Middle frontal gyrus (tissue), 1 donor: ENCODE results near the gene NCOA6.

Experiments
- DNase-seq: peaks from one replicate; pipeline ENCODE4 v3.0.0-alpha.2; 2015; ENCODE audit warnings: low spot score; ENCODE audit errors: extremely low spot score

The NCOA6 gene

DNA sequence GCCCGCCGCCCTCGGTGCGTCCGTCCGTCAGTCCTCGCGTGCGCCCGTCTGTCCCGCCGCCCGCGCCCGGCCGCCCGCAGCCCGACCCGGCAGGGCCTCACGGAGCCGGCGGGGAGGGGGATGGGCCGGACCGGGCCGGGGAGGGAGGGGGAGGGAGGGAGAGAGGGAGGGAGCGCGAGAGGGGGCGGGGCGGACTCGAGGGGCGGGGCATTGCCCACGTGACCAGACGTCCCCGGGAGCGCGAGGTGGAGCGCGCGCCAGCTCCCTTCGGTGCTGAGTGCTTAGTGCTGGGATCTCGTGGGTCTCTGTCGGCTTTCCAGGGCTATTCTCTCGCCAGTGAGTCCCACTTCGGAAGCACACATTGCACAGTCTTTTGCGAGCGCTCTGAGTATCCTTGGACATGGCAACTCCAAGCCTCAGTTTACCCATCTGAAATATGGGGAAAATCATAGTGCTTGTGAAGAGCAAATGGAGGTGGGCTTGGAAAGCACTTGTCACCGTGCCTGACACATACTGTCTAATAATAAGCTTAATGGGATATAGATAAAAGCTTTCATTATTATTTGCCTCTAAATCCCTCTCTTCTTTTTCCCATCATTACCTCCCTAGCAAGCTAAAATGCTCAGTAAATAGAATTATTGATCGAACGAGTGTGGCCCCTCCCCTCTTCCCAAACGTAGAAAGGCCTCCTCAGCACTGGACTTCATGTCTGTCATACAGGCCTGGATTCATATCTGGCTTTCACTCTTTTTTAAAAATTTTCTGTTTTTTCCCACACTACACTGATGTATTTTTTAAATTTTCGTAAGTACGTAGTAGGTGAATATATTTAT lies at the start of gene NCOA6:
NCOA6 (minus strand) TSS at position 122 of the 833 bp plus-strand sequence. CDS start 43,296 bp downstream, outside the sequence.
- DNase-seq, result peak; percentile 59

DNA sequence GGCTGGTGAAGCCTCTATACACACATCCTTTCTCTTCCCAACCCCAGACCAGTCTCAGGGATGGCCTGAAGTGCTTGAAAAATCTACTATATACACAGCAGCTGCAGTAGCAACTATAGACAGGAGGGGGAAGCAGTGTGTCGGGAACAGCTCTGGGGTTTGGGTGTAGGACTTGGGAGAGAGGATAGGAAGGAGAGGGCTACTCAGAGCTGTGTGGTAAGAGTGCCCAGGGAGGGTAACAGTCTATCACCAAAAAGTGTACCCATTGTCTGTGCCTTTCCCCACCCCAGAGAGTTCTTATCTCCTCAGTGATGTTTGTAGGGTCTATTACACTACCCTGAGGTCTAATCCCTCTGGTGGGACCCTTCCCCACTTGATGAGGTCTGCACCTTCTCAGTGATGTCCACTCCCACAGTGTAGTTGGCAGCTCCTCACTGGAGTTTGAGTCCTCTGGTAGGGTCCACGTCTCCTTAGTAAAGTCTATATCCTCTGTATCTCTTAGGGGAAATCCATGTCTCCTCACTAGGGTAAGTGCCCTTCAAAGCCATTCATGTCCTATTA lies 48.7 kb upstream of the NCOA6 start:
- peak; percentile 58 for DNase-seq

DNA sequence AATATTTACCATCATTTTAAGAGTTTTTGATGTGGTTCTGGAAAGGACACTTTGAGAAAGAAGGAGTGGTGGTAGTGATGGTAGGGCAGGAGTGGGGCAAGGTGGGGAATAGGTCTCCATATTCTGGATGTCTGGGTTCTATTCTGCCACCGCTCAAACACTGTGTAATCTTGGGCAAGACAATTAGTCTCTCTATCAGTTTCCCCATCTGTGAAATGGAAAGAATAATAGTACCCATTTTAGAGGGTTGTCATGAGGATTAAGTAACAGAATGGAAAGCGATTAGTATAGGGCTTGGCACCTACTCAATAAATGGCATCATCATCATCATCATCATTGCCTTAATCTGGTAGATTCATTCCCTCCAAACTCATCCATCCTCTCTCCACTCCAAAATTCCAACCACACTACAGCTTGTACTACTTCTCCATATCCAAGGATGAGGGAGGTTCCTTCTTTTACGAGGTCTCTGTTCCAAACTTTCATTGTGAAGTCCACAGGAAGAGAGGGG lies 48.2 kb upstream of the NCOA6 start:
- DNase-seq, result no peak

DNA sequence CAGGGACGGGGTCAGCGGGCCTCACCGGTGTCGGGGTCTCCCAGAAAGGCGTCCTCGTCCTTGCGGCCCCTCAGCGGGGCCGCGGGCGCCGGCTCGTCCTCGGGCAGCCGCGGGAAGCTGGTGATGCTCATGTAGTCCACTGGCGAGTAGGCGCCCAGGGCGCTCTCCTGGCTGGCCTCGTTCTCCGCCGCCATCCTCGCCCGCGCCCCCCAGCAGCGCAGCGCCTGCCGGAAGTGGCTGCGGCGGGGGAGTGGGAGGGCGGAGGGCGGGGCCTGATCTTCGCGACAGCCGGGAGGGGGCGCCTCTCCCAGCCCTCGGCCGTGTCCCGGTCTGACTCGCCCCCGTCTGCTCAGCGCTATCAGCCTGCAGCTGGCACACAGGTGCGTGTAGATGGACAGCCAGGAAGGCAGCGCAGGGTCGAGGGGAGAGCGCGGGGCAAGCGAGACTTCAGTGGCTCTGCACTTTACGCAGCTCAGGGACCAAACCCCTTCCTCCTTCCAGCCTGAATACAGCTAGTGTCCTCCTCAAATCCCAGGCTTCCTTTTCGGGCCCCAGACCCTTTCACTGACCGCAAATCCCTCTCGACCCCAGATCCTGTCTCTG lies 47.3 kb upstream of the NCOA6 start, which contains the start of gene GGT7:
GGT7 (minus strand) TSS at position 235 of the 603 bp plus-strand sequence; CDS start at position 194, 41 bp downstream.
- peak; percentile 57 for DNase-seq

DNA sequence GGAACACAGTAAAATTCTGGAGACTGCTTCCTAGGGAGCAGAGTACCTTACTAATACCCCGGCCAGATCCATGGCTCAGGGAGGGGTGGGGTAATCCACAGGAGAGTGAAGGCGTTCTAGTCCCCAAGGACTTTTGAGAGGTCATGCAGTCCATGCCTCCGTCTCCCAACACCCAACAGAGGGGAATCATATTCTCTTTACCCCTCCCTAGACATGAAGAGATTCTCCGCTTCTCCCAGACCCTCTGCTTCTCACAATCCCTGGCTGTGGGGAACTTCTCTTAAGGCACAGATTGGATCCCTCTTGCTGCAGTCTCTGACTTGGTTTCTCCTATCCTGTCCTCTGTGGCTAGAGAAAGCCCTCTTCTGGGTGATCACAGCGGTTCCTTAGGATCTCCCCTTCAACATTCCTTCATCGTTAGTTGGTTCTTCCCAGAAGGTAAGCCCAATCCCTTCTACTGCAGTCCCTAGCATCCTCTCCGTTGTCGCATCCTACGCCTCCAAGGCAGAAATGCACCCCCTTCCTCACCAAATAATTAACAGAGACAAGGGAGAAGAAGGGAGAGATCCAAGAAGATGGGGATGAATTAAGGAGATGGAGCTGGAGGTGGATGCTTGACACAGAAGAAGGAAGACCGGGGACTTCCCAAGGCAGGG lies 46.6 kb upstream of the NCOA6 start:
- no peak for DNase-seq

DNA sequence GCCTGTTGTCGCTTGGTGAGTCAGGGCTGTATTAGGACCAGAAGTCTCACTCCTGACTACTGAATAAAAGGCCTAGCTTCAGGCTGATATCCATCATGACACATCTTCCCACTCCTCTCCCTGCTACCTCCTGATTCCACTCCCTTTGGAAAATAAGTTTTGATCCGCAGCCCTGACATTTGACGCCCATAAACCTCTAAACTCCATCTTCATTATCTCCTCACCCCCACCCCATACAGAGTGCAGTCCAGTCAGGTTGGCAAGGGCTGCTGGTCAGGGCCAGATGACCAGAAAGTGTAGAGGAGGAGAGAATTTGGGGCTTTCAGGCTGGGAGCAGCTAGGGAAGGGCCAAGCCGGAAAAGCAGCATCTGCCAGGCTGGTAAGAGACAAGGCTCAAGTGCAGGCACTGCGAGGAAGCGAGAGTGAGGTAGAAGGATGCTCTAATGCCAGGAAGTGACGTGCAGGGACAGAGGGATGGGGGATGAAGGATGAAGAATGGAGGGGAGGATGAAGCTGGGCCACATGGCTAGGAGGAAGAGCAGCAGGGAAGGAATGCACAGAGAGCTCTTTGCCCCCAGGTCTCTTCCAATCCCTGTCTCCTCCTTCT lies 46.0 kb upstream of the NCOA6 start:
- no peak for DNase-seq

DNA sequence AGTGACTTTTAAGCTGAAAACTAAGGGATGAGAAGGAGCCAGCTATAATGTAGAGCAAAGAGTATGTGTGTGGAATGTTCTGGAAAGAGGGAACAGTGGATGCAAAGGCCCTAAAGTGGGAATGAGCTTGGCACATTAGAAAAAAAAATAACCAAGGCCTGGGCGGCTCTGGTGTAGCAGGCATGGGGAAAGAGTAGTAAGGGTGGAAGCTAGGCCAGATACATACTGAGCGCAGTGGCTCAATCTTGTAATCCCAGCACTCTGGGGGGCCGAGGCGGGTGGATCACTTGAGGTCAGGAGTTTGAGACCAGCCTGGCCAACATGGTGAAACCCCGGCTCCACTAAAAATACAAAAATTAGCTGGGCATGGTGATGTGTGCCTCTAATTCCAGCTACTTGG lies 38.8 kb upstream of the NCOA6 start:
- no peak for DNase-seq

DNA sequence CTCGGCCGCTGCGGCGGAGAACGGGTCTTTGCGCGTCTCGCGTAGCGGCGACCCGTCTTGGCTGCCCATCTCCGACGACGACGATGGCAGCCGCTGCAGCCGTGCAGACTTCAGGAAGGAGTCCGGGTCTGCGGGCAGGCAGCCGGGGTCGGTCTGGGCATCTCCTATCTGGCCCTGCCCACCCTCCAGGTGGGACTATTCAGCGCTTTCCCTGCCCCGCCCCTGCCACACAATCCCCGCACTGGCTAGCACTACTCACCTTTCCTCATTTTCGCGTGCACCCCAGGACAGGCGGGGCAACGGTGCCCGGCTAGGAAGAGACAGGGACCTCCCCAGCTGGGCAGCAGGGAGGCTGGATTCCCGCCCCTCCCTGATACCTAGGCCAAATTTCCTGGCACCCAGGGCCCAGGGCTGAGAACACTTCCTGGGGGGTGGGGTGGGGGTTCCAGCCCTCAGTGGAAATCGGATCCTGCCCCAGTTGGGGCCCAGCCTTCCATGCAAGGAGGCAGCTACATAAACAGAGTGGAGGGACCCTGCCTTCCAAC lies 38.0 kb upstream of the NCOA6 start:
- DNase-seq, result no peak

DNA sequence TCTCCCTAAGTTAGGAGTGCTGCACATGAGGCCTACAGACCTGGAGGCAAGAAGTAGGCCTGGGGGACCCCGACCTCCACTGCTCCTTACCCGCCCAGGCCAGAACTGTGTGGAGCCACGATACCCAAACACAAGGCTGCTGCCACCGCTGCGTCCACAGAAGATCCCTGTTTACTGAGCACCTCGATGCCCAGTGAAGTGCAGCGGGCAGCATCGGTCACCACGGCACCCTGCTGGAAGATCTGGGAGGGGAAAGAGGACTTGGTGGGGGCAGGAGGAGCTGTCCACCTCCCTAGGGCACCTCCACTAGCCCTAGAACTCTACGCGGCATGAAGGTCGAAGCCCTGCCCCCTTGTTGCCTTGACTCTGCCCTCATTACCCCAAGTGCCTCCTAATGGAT lies 37.3 kb upstream of the NCOA6 start:
- no peak for DNase-seq

DNA sequence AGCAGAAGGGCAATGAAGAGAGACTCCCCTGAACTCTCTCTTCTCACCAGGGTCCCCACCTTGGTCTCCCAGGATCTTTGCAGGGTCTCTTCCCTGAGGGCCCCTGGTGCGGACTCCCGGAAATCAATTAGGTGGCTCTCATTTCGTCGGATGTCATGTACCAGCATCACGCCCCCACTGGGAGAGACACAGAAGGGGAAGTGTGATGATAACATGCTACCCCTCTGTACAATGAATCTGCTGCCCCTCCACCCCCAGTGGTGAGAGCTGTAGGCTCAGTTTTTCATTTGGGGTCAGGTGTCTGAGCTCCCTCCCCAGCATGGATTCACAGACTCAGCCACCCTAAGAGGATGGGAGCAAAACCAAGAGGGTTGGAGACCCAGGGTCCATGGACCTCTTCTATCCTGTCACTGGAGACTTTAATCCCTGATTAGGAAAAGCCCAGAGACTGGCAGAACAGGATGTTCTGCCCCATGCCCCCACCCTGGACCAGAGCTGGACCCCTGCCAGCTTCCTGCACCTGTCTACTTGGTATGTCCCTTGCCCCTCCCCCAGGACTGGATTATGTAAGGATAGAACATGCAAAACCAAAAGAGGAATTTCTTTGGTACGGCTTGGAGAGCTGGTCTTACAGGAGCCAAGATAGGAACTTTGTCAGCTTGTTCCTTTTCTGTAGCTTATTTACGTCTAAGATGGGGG lies 36.1 kb upstream of the NCOA6 start:
- DNase-seq, result no peak

DNA sequence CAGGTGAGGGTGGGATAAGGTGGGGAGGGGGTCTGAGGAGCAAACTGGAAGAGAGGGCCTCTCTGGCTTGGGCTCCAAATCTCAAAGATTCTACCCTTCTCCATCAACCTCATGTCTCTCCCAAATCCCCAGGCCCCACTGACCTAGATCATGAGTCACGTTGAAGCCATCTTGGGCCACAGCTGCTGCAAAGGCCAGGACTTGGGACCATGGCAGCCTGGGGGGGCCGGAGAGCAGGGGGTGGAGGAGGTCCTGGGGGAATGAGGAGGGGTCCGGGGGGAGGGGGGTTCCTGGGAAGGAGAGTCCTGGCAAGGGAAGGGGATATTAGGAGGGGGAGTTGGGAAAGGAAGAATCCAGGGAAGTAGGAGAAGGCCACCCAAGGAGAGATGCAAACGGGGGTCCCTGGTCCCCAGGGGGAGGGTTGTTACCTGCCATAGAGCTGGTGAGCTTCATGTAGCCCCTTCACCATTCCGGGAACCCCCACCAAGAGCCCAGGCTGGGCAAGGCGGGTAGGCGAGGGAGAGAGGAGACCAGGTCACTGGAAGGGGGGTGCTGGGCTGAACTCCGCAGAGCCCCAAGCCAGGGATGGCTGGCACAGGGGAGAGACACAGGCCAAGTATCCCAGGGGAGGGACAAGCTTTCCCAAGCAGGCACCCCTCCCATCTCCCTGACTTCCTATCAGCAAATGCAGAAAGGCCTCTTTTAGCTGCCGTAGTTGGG lies 34.5 kb upstream of the NCOA6 start:
- DNase-seq, result no peak

DNA sequence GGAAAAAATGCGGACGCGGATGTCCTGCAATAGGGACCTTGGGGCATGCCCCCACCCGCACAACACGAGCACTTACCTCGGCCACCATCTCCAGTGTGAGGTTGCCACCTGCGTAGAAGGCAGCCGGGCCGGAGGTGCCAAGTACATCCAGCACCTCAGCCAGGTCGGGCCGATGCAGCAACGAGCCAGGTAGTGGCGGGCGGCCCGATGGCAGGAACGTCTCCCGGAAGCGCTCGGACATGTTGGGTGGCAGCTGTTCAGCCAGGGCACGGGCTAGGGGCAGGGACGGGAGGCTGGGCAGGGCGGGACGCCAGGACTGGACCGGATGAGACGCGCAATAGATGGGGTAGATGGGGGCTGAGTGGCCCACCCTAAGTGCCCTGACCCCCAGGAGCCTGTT lies 33.9 kb upstream of the NCOA6 start:
- no peak for DNase-seq

DNA sequence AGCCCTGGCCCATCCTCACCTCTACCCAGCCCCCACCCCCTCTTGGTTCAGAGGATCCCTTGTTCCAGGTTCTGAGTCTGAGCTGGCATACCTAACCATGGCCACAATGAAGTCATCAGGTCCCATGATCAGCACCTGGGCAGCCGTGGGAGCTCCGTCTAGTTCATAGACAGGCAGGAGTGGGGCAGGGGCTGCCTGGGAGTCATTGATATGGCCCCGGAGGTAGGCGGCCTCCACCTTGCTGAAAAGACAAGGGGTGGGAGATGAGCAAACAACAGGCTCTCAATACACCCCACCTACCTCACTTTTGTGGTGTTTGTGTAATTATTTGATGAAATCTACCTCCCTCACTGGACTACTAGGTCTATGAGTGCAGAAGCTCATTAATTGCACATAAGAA lies 26.8 kb upstream of the NCOA6 start:
- DNase-seq, result no peak

DNA sequence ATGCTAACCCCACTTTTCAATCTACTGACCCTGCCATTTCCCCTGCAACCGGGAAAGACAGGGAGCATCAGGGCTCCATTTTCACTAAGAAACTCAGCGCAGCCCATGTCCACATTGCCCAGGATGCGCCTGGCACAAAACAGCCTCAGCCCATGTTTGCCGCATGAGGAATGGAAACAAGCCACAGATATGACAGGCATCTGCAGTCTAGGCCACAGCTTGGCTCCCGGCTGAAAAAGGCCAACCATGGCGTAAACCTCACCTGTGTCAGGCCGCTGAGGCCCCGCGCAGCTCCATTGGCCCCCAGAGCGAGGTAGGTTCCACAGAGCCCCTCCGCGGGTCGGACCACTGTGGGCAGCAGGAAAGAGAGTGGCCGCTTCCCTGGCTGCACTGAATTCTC lies 25.5 kb upstream of the NCOA6 start:
- no peak for DNase-seq

DNA sequence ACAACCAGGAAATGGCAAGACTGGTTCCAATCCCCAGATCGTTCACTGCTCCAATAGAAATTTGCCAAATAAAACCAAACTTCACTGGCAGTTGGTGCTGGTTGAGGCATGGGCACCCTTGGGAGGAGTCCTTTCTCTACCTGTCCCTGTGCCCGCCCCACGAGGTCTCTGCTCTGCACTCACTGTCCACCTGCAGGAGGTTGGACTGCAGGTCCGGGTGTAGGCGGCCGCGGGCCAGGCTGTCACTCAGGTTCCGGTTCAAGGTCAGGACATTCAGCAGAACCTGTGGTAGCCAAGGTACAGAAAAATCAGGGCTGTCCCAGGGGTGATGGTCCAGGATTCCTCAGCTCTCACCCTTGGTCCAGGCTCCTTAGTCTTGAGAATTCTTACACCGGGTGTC lies 24.3 kb upstream of the NCOA6 start:
- no peak for DNase-seq

DNA sequence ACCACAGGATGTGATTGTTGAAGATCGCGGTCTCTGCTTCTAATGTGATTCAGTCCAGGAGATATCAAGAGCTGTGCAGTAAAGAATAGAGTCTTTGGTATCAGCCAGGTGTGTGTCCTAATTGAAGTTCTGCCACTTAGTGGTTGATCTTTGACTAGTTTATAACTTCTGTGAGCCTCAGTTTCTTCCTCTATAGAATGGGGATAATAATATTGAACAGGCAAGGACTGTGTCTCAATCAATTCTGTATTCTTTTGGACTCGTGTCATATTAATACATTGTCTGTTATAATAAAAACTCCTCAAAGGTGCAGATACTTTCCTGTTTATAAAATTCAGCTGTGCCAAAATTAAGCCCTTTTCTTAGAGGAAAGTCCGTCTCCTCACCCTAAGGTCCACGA lies 23.1 kb upstream of the NCOA6 start:
- no peak for DNase-seq

DNA sequence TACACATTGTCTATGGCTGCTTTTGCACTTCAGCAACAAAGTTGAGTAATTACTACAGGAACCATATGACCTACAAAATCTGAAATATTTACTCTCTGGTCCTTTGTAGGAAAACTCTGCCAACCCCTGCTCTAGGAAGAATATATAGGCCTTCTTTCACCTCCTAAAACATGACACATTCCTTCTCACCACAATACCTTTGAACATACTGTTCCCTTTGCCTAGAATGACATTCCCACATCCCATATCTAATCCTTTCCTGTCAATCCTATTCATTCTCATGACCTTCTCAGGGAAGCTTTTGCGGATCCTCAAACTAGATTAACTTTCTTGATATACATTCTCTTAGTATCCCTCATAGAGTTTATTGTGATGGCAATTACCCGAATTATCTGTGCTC lies 18.0 kb upstream of the NCOA6 start:
- DNase-seq, result no peak

DNA sequence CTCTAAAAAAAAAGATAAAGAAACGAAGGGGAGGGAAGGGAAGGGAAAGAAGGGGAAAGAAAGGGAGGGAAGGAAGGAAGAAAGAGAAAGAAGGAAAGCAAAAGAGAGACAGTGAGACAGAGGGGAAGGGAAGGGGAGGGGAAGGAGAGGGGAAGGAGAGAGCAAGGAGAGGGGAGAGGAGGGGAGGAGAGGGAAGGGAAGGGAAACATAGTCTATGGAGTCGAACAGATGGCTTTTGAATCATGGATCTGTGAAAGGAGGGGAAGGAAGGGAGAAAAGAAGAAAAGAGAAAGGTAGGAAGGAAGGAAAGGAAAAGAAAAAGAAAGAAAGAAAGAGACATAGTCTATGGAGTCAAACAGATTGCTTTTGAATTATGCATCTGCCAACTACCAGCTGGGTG lies 16.7 kb upstream of the NCOA6 start:
- DNase-seq, result no peak

DNA sequence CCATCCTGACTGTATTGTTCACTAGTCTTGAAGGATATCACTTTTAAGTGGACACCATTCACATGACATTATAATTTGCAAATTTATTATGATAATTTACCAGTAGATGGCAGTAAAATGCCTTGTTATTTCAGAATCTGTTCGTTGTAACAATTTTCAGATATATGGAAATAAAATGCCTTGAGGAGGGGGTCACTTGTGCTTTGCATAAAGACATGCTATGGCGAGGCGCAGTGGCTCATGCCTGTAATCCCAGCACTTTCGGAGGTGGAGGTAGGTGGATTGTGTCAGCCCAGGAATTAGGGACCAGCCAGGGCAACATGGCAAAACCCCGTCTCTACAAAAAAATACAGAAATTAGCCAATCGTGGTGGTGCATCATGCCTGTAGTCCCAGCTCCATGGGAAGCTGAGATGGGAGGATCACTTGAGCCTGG lies 9.0 kb upstream of the NCOA6 start:
- peak; percentile 46 for DNase-seq

DNA sequence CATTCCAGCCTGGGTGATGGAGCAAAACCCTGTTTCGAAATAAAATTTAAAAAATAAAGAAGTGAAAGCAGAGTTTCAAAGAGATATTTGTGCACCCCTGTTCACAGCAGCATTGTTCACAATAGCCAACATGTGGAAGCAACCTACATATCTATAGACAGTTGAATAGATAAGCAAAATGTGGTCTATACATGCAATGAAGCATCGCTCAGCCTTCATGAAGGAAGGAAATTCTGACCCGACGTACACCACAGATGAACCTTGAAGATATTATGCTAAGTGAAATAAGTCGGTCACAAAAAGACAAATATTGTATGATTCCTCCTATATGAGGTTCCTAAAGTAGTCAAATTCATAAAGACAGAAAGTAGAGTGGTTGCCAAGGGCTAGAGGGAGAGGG lies 6.5 kb upstream of the NCOA6 start:
- no peak for DNase-seq
